GM10266 (cell line): Measurements from ENCODE around the gene MRI1.

Source experiments
- DNase-seq: peaks from one replicate; pipeline ENCODE4 v3.0.0; 2012; ENCODE audit errors: extremely low spot score
- CTCF ChIP-seq: IDR thresholded peaks from 2 replicates; pipeline ENCODE4 v1.5.1; 2012; ENCODE audit warnings: mild to moderate bottlenecking, low read depth; ENCODE audit not compliant: control insufficient read depth, insufficient read depth; ENCODE audit errors: missing control alignments

The MRI1 gene

GRCh38 chr19:13729859-13730258 is 34.5 kb upstream of the MRI1 start:
- DNase-seq = no peak
- TF ChIP-seq CTCF = no peak

DNA sequence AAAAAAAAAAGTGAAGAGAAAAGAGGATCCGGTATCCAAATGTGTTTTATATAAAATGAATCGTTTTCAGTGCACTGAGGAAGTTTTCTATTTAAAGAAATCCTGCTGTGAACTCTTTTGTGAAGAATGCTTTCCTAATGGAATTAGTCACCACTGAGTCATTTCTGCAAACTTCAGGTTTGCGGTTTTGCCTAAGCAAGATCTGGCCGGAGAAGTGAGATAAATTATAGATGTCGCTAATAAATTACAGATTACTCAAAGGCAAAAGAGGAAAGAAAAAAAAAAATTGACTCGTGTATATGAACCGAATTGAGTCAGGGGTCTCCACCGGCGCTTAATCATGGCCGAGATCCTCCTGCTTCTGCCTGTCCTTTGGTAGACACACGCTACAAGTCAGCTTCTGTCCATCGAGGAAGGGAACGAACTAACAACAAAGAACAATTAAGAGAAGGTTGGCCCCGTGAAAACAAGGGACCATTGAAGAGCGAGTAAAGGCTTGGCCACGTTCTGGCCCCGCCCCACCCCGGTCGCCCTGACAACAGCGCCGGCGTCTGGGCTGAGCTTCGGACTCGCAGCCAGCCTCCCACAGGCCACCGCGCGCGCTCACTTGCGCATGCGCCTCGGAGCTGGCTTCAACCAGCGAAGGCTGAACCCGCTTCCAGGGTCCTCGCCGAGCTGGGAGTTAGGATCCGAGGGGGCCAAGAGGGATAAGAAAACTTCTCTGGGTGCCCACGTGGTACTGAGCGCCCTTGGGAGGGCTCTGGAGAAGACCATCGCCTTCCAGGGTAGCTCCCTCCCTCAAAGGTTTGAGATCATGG is 33.0 kb upstream of the MRI1 start:
- peak; percentile 95 for DNase-seq
- TF ChIP-seq CTCF = no peak

- no peak for DNase-seq
- no peak for TF ChIP-seq CTCF
These were observed 32.0 kb upstream of the MRI1 start for GRCh38 chr19:13732337-13732736.

GRCh38 chr19:13734751-13735150 is 29.6 kb upstream of the MRI1 start:
- TF ChIP-seq CTCF = no peak
- DNase-seq = no peak

GRCh38 chr19:13738073-13738472 is 26.2 kb upstream of the MRI1 start:
- no peak for DNase-seq
- no peak for TF ChIP-seq CTCF

DNA sequence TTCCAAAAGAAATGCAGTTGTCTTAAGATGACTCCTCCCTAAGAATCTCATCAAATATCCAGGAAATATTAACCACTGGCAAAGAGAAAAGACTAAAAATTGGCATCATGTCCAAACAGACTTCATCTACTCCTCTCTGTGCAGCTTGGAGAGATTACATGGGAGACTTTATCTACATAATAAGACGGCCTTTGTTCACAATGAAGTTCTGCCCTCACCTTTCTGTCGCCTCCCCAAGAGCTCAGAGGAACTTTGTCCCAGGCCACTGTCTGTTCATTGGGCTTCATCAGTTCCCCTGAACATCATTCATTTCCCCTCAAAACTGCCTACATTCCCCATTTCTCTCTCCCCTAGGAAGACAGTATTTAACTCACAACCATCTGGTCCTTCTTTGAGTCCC is 22.4 kb upstream of the MRI1 start:
- DNase-seq = no peak
- no peak for TF ChIP-seq CTCF

DNA sequence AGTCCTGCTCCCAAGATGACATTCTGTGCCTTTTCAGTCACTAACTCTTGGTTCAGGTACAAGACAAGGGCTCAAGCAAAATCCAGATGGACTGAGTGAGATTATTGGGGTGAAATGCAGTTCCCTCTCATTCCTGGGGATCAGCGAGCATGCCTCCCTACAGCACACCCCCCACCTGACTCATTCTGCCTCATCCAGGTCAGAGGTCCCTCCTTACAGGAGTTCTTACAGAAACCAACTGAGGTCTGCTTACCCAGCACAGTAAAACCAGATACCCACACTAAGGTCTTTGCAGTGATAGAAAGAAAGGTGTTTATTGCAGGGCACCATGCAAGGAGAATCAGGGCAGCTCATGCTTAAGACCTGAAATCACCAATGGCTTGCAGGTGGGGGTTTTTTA is 21.6 kb upstream of the MRI1 start:
- DNase-seq = no peak
- TF ChIP-seq CTCF = no peak
